Activated CD8-positive, alpha-beta memory T cell treated with anti-CD3 and anti-CD28 coated beads, Interleukin-2, amount 10 ng/mL, durations not matched to agents 7 days and 5 days (primary cell): ENCODE results near the gene DYTN. TPM values are rescaled to one million over a fixed set of nuclear protein-coding genes. Genes with fewer than 3 reads are reported as not detected.
"Not testable (repeated sequence)": the region's sequence is repeated elsewhere in the genome, so short reads cannot be mapped to it uniquely, and the experiment has no call there.

Experiments
- ATAC-seq: fragments of 150-1000 bp; cut with Tn5 transposase; one replicate; pipeline ENCODE4 v1.10.0; 2021; ENCODE audit warnings: moderate library complexity
- CTCF ChIA-PET: fragments of 350-600 bp; sonication (Branson Sonifier 250); formaldehyde crosslinking; loops from one replicate; lab custom pipeline; 2021; ENCODE audit warnings: antibody characterized with exemption; lab: Charles Lee
- DNase-seq: peaks from one replicate; pipeline ENCODE4 v3.0.0-alpha.2; 2020
- H3K27ac Mint-ChIP-seq: one replicate; pipeline ENCODE4 v1.8.0; 2021; ENCODE audit warnings: mild to moderate bottlenecking, mixed read lengths
- H3K27me3 Mint-ChIP-seq: one replicate; pipeline ENCODE4 v1.8.0; 2021; ENCODE audit warnings: mixed read lengths
- H3K36me3 Mint-ChIP-seq: one replicate; pipeline ENCODE4 v1.8.0; 2021; ENCODE audit warnings: mild to moderate bottlenecking, mixed read lengths
- H3K4me1 Mint-ChIP-seq: one replicate; pipeline ENCODE4 v1.8.0; 2021; ENCODE audit warnings: mixed read lengths
- H3K4me3 Mint-ChIP-seq: one replicate; pipeline ENCODE4 v1.8.0; 2021; ENCODE audit warnings: mild to moderate bottlenecking, moderate library complexity, mixed read lengths
- H3K9me3 Mint-ChIP-seq: one replicate; pipeline ENCODE4 v1.8.0; 2022; ENCODE audit warnings: low read depth, mixed read lengths
- total RNA-seq, 2 experiments: library from RNA; stranded (reverse); gene quantifications; one replicate each; pipeline ENCODE4 v1.2.3, GENCODE V29; 2021

The DYTN gene
- total RNA-seq, 2 experiments from 2014 or later: not detected

DNA sequence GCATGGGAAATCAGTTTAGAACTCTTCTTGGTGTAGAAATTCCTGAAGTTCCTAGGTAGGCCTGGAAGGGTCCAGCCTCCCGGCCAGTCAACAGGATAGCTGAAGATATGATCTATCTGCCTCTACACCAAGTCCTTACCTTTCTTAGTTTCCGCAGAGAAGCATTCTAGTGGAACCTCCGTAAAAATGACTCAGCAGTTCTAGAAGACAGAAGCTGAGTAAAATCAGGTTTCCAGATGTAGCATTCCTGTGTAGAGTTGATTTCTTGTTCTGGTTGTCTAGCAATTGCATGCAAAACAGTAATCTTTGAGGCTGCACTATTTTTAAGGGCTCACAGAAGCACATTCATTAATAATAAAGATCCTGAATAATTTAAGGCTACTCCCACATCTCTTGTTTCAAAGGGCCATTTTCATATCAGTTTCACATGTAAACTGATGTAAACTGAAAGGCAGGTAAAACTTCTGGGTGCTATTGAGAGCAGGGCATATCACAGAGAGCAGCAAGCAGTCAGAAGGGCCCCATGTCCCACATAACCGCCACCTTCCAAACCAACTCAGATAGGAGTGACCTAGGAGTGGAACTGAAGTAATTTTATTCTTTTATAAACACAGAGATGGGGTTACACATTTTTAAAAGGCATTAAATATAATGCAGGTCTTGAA lies 3.2 kb upstream of the DYTN start:
- Mint-ChIP-seq H3K4me3 (no peak overlapping the region), H3K27me3 (peaks cover 32% of the 10 kb centered on the region), H3K4me1 (no peaks in the 10 kb centered on the region), H3K36me3 (no peaks in the 10 kb centered on the region), H3K27ac (no peak overlapping the region), H3K9me3 (peaks cover 2% of the 10 kb centered on the region)
- CTCF ChIA-PET: no interaction called here
- ATAC-seq (no peak), DNase-seq (no peak)

GRCh38 chr2:206716623-206717022 lies 1.6 kb downstream of the DYTN start:
- Mint-ChIP-seq H3K27me3 (peaks cover 19% of the 10 kb centered on the region), H3K36me3 (no peaks in the 10 kb centered on the region), H3K4me3 (no peak overlapping the region), H3K4me1 (peaks cover 2% of the 10 kb centered on the region), H3K27ac (no peak overlapping the region), H3K9me3 (no peaks in the 10 kb centered on the region)
- ATAC-seq: no peak
- CTCF ChIA-PET: no interaction called here
- DNase-seq: no peak

- H3K4me1 Mint-ChIP-seq, DNase-seq, H3K4me3 Mint-ChIP-seq, ATAC-seq, H3K27ac Mint-ChIP-seq, H3K36me3 Mint-ChIP-seq, H3K9me3 Mint-ChIP-seq, CTCF ChIA-PET: not testable (repeated sequence)
- H3K27me3 Mint-ChIP-seq: peaks cover 18% of the 10 kb centered on the region
These were observed 3.0 kb downstream of the DYTN start for GRCh38 chr2:206715183-206715582.

DNA sequence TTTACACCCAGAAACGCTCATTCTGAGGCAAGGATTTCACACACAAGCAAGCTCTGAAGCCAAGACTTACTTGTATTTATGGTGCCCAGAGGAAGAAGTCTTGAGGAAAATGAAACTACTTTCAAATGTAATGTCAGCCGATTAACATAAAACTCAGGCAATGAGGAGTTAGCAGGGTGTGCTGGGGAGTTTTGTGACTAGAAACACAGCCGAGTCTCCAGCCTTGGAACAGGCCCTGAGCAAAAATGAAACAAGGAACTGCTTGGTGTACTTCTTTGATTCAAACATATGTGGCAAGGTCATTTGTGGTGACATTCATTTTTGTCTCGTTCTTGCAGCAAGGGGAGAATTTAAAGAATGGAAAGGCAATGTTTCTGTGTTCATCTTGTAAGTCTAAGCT lies 4.5 kb downstream of the DYTN start:
- peaks cover 10% of the 10 kb centered on the region for H3K27me3 Mint-ChIP-seq
- H3K36me3 Mint-ChIP-seq: no peaks in the 10 kb centered on the region
- no peak overlapping the region for H3K27ac Mint-ChIP-seq
- no peak for ATAC-seq
- H3K4me1 Mint-ChIP-seq: peaks cover 2% of the 10 kb centered on the region
- no peak overlapping the region for H3K4me3 Mint-ChIP-seq
- DNase-seq: no peak
- H3K9me3 Mint-ChIP-seq: no peaks in the 10 kb centered on the region
- CTCF ChIA-PET: no interaction called here

- no peak overlapping the region for H3K4me3 Mint-ChIP-seq
- CTCF ChIA-PET: no interaction called here
- H3K27me3 Mint-ChIP-seq: peaks cover 13% of the 10 kb centered on the region
- ATAC-seq (no peak), DNase-seq (no peak)
- no peaks in the 10 kb centered on the region for H3K9me3 Mint-ChIP-seq
- H3K27ac Mint-ChIP-seq: no peak overlapping the region
- H3K4me1 Mint-ChIP-seq: no peaks in the 10 kb centered on the region
- no peaks in the 10 kb centered on the region for H3K36me3 Mint-ChIP-seq
These were observed 9.9 kb downstream of the DYTN start for GRCh38 chr2:206708286-206708685.

- no peak for DNase-seq
- H3K27me3 Mint-ChIP-seq: peaks cover 13% of the 10 kb centered on the region
These were observed 11.0 kb downstream of the DYTN start for GRCh38 chr2:206707164-206707701.

DNA sequence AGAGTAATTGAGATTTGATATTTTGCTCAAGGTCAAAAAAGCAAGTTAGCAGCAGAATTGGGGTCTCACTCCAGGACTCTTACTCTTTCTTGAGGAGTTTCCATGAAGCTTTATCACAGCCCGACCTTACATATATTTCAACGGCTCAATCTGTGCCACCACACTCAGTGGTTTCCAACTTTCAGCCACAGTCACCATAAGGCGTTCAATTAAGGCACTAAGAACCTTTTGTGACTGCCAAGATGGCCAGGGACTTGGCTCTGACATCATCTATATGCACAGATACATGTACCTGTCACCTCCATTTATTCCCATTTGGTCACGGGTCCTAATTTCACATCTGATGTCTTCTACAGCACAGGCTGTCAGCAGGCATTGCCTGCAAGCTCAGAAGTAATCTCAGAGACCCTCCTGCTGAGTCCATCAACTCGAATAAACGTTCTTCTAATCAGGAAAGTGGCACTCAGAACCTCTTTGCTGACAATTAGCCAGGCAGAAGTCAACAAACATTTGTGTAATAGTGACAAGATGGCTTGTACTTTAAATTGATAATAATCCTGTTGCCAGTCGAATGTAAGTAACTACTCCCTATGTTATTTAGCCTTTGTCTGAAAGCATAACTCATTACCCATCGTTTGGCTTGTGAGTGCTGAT lies 16.1 kb downstream of the DYTN start:
- H3K9me3 Mint-ChIP-seq: no peaks in the 10 kb centered on the region
- H3K36me3 Mint-ChIP-seq: no peaks in the 10 kb centered on the region
- ATAC-seq (no peak), DNase-seq (no peak)
- no peak overlapping the region for H3K4me3 Mint-ChIP-seq
- CTCF ChIA-PET: no interaction called here
- peaks cover 2% of the 10 kb centered on the region for H3K4me1 Mint-ChIP-seq
- H3K27me3 Mint-ChIP-seq: peaks cover 28% of the 10 kb centered on the region
- H3K27ac Mint-ChIP-seq: no peak overlapping the region

More at GRCh38 chr2:206707164-206707701, 11.0 kb downstream of the DYTN start:
- H3K27ac Mint-ChIP-seq: no peak overlapping the region
- H3K4me3 Mint-ChIP-seq: no peak overlapping the region
- CTCF ChIA-PET: no interaction called here
- no peak for ATAC-seq
- H3K9me3 Mint-ChIP-seq: no peaks in the 10 kb centered on the region
- no peaks in the 10 kb centered on the region for H3K4me1 Mint-ChIP-seq
- no peaks in the 10 kb centered on the region for H3K36me3 Mint-ChIP-seq

DNA sequence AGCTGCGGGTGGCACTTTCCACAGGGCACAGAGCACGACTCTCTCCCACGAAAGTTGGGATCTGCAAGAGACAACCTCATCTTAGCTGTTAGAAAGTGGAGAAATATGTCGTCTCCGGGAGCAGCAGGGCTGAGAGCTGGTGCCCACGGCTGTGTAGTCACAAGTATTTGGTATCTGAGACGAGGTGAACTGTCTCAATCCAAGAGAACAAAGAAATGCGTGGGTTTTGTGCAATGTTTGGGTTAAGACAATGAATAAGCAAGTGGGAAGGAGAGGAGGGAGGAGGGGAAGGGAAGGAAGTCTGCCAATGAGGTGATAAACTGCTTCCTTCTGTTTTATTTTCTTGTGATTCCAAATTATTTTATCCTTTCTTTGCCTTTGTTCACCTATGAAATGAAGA lies 18.0 kb downstream of the DYTN start:
- no peaks in the 10 kb centered on the region for H3K36me3 Mint-ChIP-seq
- CTCF ChIA-PET: no interaction called here

GRCh38 chr2:206698811-206699210 lies 19.4 kb downstream of the DYTN start:
- ATAC-seq (no peak), DNase-seq (no peak)
- Mint-ChIP-seq H3K27ac (no peak overlapping the region), H3K9me3 (no peaks in the 10 kb centered on the region), H3K27me3 (peaks cover 28% of the 10 kb centered on the region), H3K4me3 (no peak overlapping the region), H3K36me3 (no peaks in the 10 kb centered on the region), H3K4me1 (peaks cover 2% of the 10 kb centered on the region)
- CTCF ChIA-PET: interaction anchor here (1.5 to 2.1 kb wide), 2 partner anchors 82 to 774 kb away, joined by 4 to 5 read pairs; no protein-coding TSS in a partner anchor

More for the DNA sequence above, 18.0 kb downstream of the DYTN start:
- peaks cover 2% of the 10 kb centered on the region for H3K4me1 Mint-ChIP-seq
- DNase-seq: no peak
- no peak overlapping the region for H3K4me3 Mint-ChIP-seq
- no peak for ATAC-seq
- H3K27me3 Mint-ChIP-seq: peaks cover 33% of the 10 kb centered on the region
- H3K9me3 Mint-ChIP-seq: no peaks in the 10 kb centered on the region
- H3K27ac Mint-ChIP-seq: no peak overlapping the region

DNA sequence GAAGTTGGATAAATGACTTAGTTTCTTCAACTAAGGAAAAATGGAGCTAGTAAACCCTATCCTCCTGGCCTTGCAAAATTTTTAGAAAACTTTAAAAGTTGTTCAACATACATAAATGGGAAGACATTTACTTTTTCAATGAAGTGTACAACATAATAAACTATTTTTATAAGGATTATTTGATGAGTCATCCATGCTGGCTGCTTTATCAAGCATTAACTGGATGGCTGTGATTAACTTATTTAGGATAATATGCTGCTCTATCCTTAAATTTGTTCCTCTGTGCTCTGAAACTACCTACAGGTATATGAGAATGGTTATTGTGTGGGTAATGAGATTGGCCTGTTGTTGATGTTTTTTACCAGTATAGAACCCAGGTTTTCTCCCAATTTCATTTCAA lies 21.3 kb downstream of the DYTN start:
- ATAC-seq: no peak

GRCh38 chr2:206693399-206694137 lies 24.6 kb downstream of the DYTN start:
- H3K27ac Mint-ChIP-seq: no peak overlapping the region
- no peak for ATAC-seq
- no peaks in the 10 kb centered on the region for H3K4me1 Mint-ChIP-seq
- no peaks in the 10 kb centered on the region for H3K9me3 Mint-ChIP-seq
- no peaks in the 10 kb centered on the region for H3K36me3 Mint-ChIP-seq
- no peak for DNase-seq
- CTCF ChIA-PET: interaction anchor here (0.7 to 2.0 kb wide), 4 partner anchors 89 to 779 kb away, joined by 4 to 6 read pairs (median 4); no protein-coding TSS in a partner anchor
- H3K27me3 Mint-ChIP-seq: peaks cover 16% of the 10 kb centered on the region
- no peak overlapping the region for H3K4me3 Mint-ChIP-seq

More for the DNA sequence above, 21.3 kb downstream of the DYTN start:
- H3K4me3 Mint-ChIP-seq: no peak overlapping the region
- H3K36me3 Mint-ChIP-seq: no peaks in the 10 kb centered on the region
- CTCF ChIA-PET: interaction anchor here (1.2 kb wide), 1 partner anchor 20 kb away, joined by 3 read pairs; no protein-coding TSS in a partner anchor
- peaks cover 2% of the 10 kb centered on the region for H3K4me1 Mint-ChIP-seq
- H3K27ac Mint-ChIP-seq: no peak overlapping the region
- DNase-seq: no peak
- H3K9me3 Mint-ChIP-seq: no peaks in the 10 kb centered on the region
- peaks cover 34% of the 10 kb centered on the region for H3K27me3 Mint-ChIP-seq

- H3K9me3 Mint-ChIP-seq: no peaks in the 10 kb centered on the region
- no peaks in the 10 kb centered on the region for H3K4me1 Mint-ChIP-seq
- no peaks in the 10 kb centered on the region for H3K36me3 Mint-ChIP-seq
- peaks cover 14% of the 10 kb centered on the region for H3K27me3 Mint-ChIP-seq
- H3K27ac Mint-ChIP-seq: no peak overlapping the region
- ATAC-seq (no peak), DNase-seq (no peak)
- CTCF ChIA-PET: no interaction called here
- H3K4me3 Mint-ChIP-seq: no peak overlapping the region
These were observed 25.2 kb downstream of the DYTN start for GRCh38 chr2:206692971-206693370.

DNA sequence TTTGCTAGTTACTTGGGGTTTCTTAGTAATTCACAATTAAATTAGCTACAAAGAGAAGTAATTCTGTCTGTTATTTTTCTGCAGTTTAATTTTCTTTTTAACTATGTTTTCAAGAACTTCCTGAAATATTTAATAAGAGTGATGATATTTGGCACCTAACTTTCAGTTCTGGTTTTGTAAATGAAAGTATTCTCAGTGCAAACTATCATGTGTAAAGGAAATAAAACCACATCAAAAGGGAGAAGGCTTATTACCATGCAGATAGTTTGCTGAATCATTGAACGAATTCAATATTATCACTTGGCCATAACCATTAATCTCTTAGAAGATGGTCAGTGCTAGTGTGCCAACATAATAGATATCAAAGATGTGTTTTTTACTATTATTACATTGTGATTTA lies 29.2 kb downstream of the DYTN start:
- H3K36me3 Mint-ChIP-seq: no peaks in the 10 kb centered on the region
- no peak overlapping the region for H3K4me3 Mint-ChIP-seq
- DNase-seq: no peak
- H3K9me3 Mint-ChIP-seq: no peaks in the 10 kb centered on the region
- no peak overlapping the region for H3K27ac Mint-ChIP-seq
- ATAC-seq: no peak
- CTCF ChIA-PET: no interaction called here
- H3K27me3 Mint-ChIP-seq: peaks cover 8% of the 10 kb centered on the region
- no peaks in the 10 kb centered on the region for H3K4me1 Mint-ChIP-seq
